ENCODE data around the gene MOSPD3. TPM values are rescaled to one million over a fixed set of nuclear protein-coding genes. Genes with fewer than 3 reads are reported as not detected.
A peak's percentile ranks its signal among the peaks of the same experiment; 100 is the strongest.

The MOSPD3 gene
- polyA plus RNA-seq, 1 of the 3 experiments (the other 2 are of a cell fraction) = 61.7 TPM

DNA sequence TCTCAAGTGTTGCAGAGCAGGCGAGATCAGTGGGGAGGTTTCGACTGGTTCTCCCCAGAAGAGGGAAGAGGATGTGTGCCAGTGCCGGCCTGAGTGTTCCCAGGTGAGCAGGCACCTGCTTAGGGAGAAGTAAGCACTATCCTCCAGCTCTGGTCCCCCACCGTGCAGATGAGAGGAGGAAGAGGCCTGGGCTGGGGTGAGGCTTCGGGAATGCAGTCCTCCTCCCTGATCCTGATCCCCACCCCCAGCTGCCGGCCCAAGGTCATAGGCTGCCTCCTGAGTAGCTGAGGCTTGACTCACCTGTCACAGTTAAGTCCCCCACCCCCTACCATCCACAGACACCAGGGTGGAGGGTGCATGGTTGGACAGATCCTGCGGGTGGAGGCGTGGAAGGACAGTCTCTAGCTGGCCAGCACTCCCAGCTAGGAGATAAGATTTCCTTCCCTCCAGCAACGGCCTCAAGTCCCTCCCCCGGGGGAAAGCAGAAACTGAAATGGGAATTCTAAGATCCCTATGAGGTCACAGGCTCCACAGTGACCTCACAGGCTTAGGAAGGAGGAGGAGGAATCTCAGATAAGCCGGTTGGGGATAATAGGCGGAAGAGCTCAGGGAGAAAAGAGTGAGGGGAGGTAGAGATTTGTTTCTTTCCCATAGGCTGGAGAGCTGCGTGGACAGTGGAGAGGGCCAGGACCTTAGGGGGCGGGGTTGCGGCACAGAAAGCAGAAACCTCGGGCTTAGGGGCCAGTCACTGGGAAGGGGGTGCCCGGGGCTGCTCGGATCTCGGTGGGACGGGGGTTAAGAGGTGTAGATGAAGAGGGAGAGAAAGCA lies 27.4 kb upstream of the MOSPD3 start:
- DNase-seq = peak; percentile 67
- TF ChIP-seq EZH2phosphoT487 (IDR thresholded peaks at IDR 0.05; ENCODE audit: borderline replicate concordance, low read depth) (no peak), REST (IDR thresholded peaks at IDR 0.05; ENCODE audit: low read depth, low read length) (peak; percentile 43; the same call in 1 of the 2 replicates)
- H3K4me2 ChIP-seq = peak overlapping the region; percentile 97
- peaks cover 33% of the 10 kb centered on the region for H3K79me2 ChIP-seq (ENCODE audit: insufficient read depth)
- peak overlapping the region; percentile 83 to 89 for H3K4me3 ChIP-seq (ENCODE audit: low read depth in 2 of 2, low read length in 1 of 2)
- H3K9me3 ChIP-seq = no peaks in the 10 kb centered on the region
- H3K27ac ChIP-seq (ENCODE audit: low read depth in 2 of 2, low read length in 1 of 2) = peak overlapping the region; percentile 77 to 94; a peak in 2 of 4 replicates
- H3K36me3 ChIP-seq (replicated peaks in 1 of 2; ENCODE audit: control insufficient read depth in 1 of 2, insufficient read depth in 2 of 2, low read length in 1 of 2) = peaks cover 6 to 16% of the 10 kb centered on the region in 2 experiments
- H3K9me2 ChIP-seq = no peaks in the 10 kb centered on the region
- POLR2A ChIA-PET = interaction anchor here (0.7 to 4.3 kb wide), 5 partner anchors 13 to 102 kb away, joined by 3 to 63 read pairs (median 19); partner anchors contain the start of genes MOSPD3 and PCOLCE
- peak overlapping the region; percentile 89 for H3K9ac ChIP-seq
- H3K4me1 ChIP-seq (ENCODE audit: control insufficient read depth in 1 of 2, insufficient read depth in 2 of 2, low read depth in 1 of 2, low read length in 1 of 2) = peaks cover 6 to 15% of the 10 kb centered on the region in 2 experiments; a peak in 2 of 4 replicates
- peaks cover 7% of the 10 kb centered on the region for H3F3A ChIP-seq (replicated peaks; ENCODE audit: insufficient read depth)
- H4K20me1 ChIP-seq (ENCODE audit: insufficient read depth) = peaks cover 32% of the 10 kb centered on the region
- 26% methylated on average over 20 of the region's 20 CpGs for WGBS (ENCODE audit: low lambda C conversion rate)
- H2AFZ ChIP-seq (ENCODE audit: low read depth) = no peak overlapping the region
- CTCF ChIA-PET = interaction anchor here (0.8 to 11.9 kb wide), 15 partner anchors 8 to 141 kb away, joined by 3 to 149 read pairs (median 7); partner anchors contain the start of genes GIGYF1, PCOLCE, POP7 and TSC22D4
- no peaks in the 10 kb centered on the region for H3K27me3 ChIP-seq (ENCODE audit: insufficient read depth)

GRCh38 chr7:100585511-100586265 lies 26.7 kb upstream of the MOSPD3 start, which contains the start of gene LRCH4:
TSS of gene LRCH4 (minus strand) at chr7:100586129. CDS start at chr7:100586100, 29 bp downstream.
- Histone ChIP-seq H3K4me3 (ENCODE audit: low read depth in 2 of 2, low read length in 1 of 2) (peak within 1 kb of the TSS; percentile 83 to 92), H4K20me1 (ENCODE audit: insufficient read depth) (peaks cover 32% of the 10 kb centered on the region), H3K9me3 (no peaks in the 10 kb centered on the region), H3K4me2 (peak within 1 kb of the TSS; percentile 97), H3K27ac (ENCODE audit: low read depth in 2 of 2, low read length in 1 of 2) (peak within 1 kb of the TSS; percentile 77 to 94), H3K9ac (peak within 1 kb of the TSS; percentile 89), H3K36me3 (replicated peaks in 1 of 2; ENCODE audit: control insufficient read depth in 1 of 2, insufficient read depth in 2 of 2, low read length in 1 of 2) (peaks cover 6 to 16% of the 10 kb centered on the region in 2 experiments), H3K9me2 (no peaks in the 10 kb centered on the region), H2AFZ (ENCODE audit: low read depth) (peak within 1 kb of the TSS; percentile 96), H3K4me1 (ENCODE audit: control insufficient read depth in 1 of 2, insufficient read depth in 2 of 2, low read depth in 1 of 2, low read length in 1 of 2) (peaks cover 6 to 15% of the 10 kb centered on the region in 2 experiments; a peak in 2 of 4 replicates), H3K79me2 (ENCODE audit: insufficient read depth) (peaks cover 33% of the 10 kb centered on the region), H3K27me3 (ENCODE audit: insufficient read depth) (no peaks in the 10 kb centered on the region), H3F3A (replicated peaks; ENCODE audit: insufficient read depth) (peaks cover 7% of the 10 kb centered on the region)
- 2% methylated on average over 31 of the region's 61 CpGs for WGBS (ENCODE audit: low lambda C conversion rate)
- ChIA-PET CTCF (interaction anchor here (0.8 to 11.9 kb wide), 15 partner anchors 9 to 140 kb away, joined by 3 to 149 read pairs (median 10); partner anchors contain the start of genes GIGYF1, PCOLCE and TSC22D4), POLR2A (interaction anchor here (0.6 to 4.3 kb wide), 26 partner anchors 8 to 304 kb away, joined by 3 to 63 read pairs (median 4); partner anchors contain the start of genes AGFG2, EPHB4, GNB2 and MOSPD3)
- DNase-seq = peak; percentile 90
- TF ChIP-seq USF1 (IDR thresholded peaks at IDR 0.05; ENCODE audit: borderline replicate concordance, low read depth) (peak; percentile 38; the same call in 1 of the 2 replicates), FOXM1 (IDR thresholded peaks at IDR 0.05; ENCODE audit: low read depth) (peak; percentile 87), MXI1 (IDR thresholded peaks at IDR 0.05; ENCODE audit: low read depth, low read length) (peak; percentile 56), EP300 (IDR thresholded peaks at IDR 0.05; ENCODE audit: borderline replicate concordance in 1 of 2, low read depth in 1 of 2, low read length in 1 of 2) (peak in 1 of 2 experiments; percentile 64; a peak in 3 of 4 replicates), SIN3A (IDR thresholded peaks at IDR 0.05; ENCODE audit: borderline replicate concordance, low read depth, low read length) (peak; percentile 94), ZBTB33 (IDR thresholded peaks at IDR 0.05; ENCODE audit: borderline replicate concordance, low read depth) (peak; percentile 66; the same call in 1 of the 2 replicates), MAX (IDR thresholded peaks at IDR 0.05; ENCODE audit: low read depth) (peak; percentile 87), ELF1 (IDR thresholded peaks at IDR 0.05) (peak; percentile 78), POLR2AphosphoS5 (IDR thresholded peaks at IDR 0.05; ENCODE audit: low read depth, low read length) (peak; percentile 98), TCF12 (IDR thresholded peaks at IDR 0.05) (no peak; the same call in 1 of the 2 replicates), RAD21 (IDR thresholded peaks at IDR 0.05; ENCODE audit: low read length) (no peak), CHD2 (IDR thresholded peaks at IDR 0.05; ENCODE audit: low read length, partially characterized antibody) (peak; percentile 96), GABPA (IDR thresholded peaks at IDR 0.05; ENCODE audit: low read depth) (peak; percentile 61)

Data from SK-N-SH (cell line).